Measurements from ENCODE around the gene STRIP1. TPM values are rescaled to one million over a fixed set of nuclear protein-coding genes. Genes with fewer than 3 reads are reported as not detected.

Gene STRIP1
- total RNA-seq, 2 experiments from 2014 or later = 74.3 to 80.9 TPM

DNA sequence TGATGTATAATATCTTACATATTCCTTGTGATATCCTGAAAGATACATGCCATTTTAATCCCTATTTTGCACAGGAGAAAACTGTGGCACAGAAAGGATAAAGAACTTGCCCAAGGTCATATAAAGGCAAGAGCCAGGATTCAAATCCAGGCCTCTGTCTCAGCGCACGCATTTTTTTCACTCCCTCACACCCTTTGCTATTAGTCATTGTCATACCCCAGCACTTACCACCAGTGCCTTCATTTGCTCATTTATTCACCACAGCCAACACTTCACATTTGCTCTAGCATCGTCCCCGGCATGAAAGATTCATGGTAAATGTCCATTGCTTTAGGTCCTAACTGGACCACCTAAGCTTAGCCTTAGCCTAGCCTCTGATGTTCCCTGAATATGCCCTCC, 21.9 kb downstream of the STRIP1 start:
- DNase-seq (no peak), ATAC-seq (ENCODE audit: poor library complexity) (no peak)
- no peaks in the 10 kb centered on the region for H3K27me3 ChIP-seq (ENCODE audit: control insufficient read depth in 1 of 2, insufficient read depth in 2 of 2, low read length in 2 of 2)
- H3K9me3 Mint-ChIP-seq = no peaks in the 10 kb centered on the region
- peaks cover 5% of the 10 kb centered on the region for H3K4me1 Mint-ChIP-seq (ENCODE audit: low read depth)
- no peak overlapping the region for H3K4me3 ChIP-seq (ENCODE audit: low read length)
- no peaks in the 10 kb centered on the region for H3K27me3 Mint-ChIP-seq
- H3K36me3 ChIP-seq (ENCODE audit: insufficient read depth, low read length) = peaks cover 69% of the 10 kb centered on the region
- H3K4me3 Mint-ChIP-seq = no peak overlapping the region
- intact Hi-C loops (cut with DNase I, micrococcal nuclease) = loop anchor here in 1 of 2 experiments (10.0 kb wide), 1 partner anchor 409 kb away; no protein-coding TSS in a partner anchor
- ChIA-PET POLR2A (no interaction called here), CTCF (no interaction called here)
- no peaks in the 10 kb centered on the region for H3K4me1 ChIP-seq (ENCODE audit: insufficient read depth, low read length)
- H3K27ac ChIP-seq (ENCODE audit: low read depth in 1 of 2, low read length in 2 of 2) = no peak overlapping the region
- peaks cover 83% of the 10 kb centered on the region for H3K36me3 Mint-ChIP-seq (ENCODE audit: low read depth)
- H3K27ac Mint-ChIP-seq = no peak overlapping the region
- TF ChIP-seq CTCF (IDR thresholded peaks at IDR 0.05) = no peak
- no peaks in the 10 kb centered on the region for H3K9me3 ChIP-seq (ENCODE audit: control insufficient read depth in 1 of 2, insufficient read depth in 1 of 2, low read length in 2 of 2)

DNA sequence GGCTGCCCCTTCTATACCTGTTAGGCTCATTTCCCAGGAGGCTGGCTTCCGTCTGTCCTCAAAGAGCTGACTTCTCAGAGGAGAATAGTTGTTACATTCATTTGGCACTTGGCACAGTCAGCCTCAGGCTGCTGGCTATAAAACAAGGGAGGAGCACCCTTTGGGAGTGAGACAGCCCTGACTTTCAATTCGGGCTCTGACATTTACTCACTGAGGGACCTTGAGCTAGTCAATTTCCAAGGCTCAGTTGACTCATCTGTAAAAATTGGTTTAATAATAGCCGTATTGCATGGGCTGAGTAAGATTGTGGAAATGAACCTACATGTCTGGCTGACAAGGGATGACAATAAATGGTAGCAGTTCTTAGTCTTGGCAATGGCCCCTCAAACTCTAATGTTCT, 22.4 kb downstream of the STRIP1 start:
- ChIA-PET POLR2A (no interaction called here), CTCF (no interaction called here)
- Mint-ChIP-seq H3K4me3 (no peak overlapping the region), H3K27me3 (no peaks in the 10 kb centered on the region), H3K27ac (no peak overlapping the region), H3K4me1 (ENCODE audit: low read depth) (peaks cover 5% of the 10 kb centered on the region), H3K36me3 (ENCODE audit: low read depth) (peaks cover 81% of the 10 kb centered on the region), H3K9me3 (no peaks in the 10 kb centered on the region)
- H3K4me1 ChIP-seq (ENCODE audit: insufficient read depth, low read length) = no peaks in the 10 kb centered on the region
- H3K27me3 ChIP-seq (ENCODE audit: control insufficient read depth in 1 of 2, insufficient read depth in 2 of 2, low read length in 2 of 2) = no peaks in the 10 kb centered on the region
- no peaks in the 10 kb centered on the region for H3K9me3 ChIP-seq (ENCODE audit: control insufficient read depth in 1 of 2, insufficient read depth in 1 of 2, low read length in 2 of 2)
- H3K27ac ChIP-seq (ENCODE audit: low read depth in 1 of 2, low read length in 2 of 2) = no peak overlapping the region
- H3K4me3 ChIP-seq (ENCODE audit: low read length) = no peak overlapping the region
- DNase-seq = no peak
- intact Hi-C loops (cut with DNase I, micrococcal nuclease) = loop anchor here in 1 of 2 experiments (10.0 kb wide), 1 partner anchor 408 kb away; no protein-coding TSS in a partner anchor
- no peak for ATAC-seq (ENCODE audit: poor library complexity)
- peaks cover 64% of the 10 kb centered on the region for H3K36me3 ChIP-seq (ENCODE audit: insufficient read depth, low read length)
- TF ChIP-seq CTCF (IDR thresholded peaks at IDR 0.05) = no peak

DNA sequence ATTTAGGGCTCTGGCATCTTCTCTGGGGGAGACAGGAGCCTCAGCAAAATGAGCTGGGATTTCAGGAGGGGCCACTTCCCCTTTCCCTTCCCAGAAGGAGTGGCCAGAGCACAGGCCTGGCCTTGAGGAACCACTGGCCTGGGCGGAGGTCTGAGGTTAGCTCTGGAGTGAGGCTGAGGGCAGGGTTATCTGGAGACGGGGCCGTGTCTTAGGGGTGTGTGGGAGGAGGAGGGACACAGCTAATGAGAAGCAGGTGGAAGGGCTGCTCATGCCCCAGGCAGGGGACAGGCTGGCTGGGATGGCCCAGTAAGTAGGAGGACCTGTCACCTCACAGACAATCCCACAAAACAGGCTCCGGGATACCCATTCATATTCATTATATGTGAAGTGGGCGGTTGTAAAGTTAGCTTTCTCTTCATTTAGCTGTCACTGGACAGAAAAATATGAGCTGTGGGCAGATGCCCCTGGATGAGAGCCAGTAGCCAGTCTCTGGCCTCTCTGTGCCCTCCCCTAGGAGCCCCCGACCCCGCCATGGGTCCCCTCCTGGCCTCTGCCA, 23.6 kb downstream of the STRIP1 start:
- Mint-ChIP-seq H3K27ac (no peak overlapping the region), H3K36me3 (ENCODE audit: low read depth) (peaks cover 73% of the 10 kb centered on the region), H3K4me3 (no peak overlapping the region), H3K9me3 (no peaks in the 10 kb centered on the region), H3K4me1 (ENCODE audit: low read depth) (peaks cover 5% of the 10 kb centered on the region), H3K27me3 (no peaks in the 10 kb centered on the region)
- Histone ChIP-seq H3K27ac (ENCODE audit: low read depth in 1 of 2, low read length in 2 of 2) (no peak overlapping the region), H3K9me3 (ENCODE audit: control insufficient read depth in 1 of 2, insufficient read depth in 1 of 2, low read length in 2 of 2) (no peaks in the 10 kb centered on the region), H3K4me3 (ENCODE audit: low read length) (no peak overlapping the region), H3K4me1 (ENCODE audit: insufficient read depth, low read length) (no peaks in the 10 kb centered on the region), H3K27me3 (ENCODE audit: control insufficient read depth in 1 of 2, insufficient read depth in 2 of 2, low read length in 2 of 2) (no peaks in the 10 kb centered on the region), H3K36me3 (ENCODE audit: insufficient read depth, low read length) (peaks cover 51% of the 10 kb centered on the region)
- CTCF ChIA-PET = no interaction called here
- ATAC-seq (ENCODE audit: poor library complexity) (no peak), DNase-seq (no peak)
- TF ChIP-seq CTCF (IDR thresholded peaks at IDR 0.05) = no peak
- POLR2A ChIA-PET = no interaction called here
- intact Hi-C loops (cut with DNase I, micrococcal nuclease) = loop anchor here in 1 of 2 experiments (10.0 kb wide), 1 partner anchor 407 kb away; no protein-coding TSS in a partner anchor

Measured in CD4-positive, alpha-beta T cell (primary cell).